ENCODE data around the gene PIK3R2. TPM values are rescaled to one million over a fixed set of nuclear protein-coding genes. Genes with fewer than 3 reads are reported as not detected.
"Not testable (repeated sequence)": the region's sequence is repeated elsewhere in the genome, so short reads cannot be mapped to it uniquely, and the experiment has no call there.

The PIK3R2 gene
- total RNA-seq = 13.9 and 16.6 TPM in 2 replicates

DNA sequence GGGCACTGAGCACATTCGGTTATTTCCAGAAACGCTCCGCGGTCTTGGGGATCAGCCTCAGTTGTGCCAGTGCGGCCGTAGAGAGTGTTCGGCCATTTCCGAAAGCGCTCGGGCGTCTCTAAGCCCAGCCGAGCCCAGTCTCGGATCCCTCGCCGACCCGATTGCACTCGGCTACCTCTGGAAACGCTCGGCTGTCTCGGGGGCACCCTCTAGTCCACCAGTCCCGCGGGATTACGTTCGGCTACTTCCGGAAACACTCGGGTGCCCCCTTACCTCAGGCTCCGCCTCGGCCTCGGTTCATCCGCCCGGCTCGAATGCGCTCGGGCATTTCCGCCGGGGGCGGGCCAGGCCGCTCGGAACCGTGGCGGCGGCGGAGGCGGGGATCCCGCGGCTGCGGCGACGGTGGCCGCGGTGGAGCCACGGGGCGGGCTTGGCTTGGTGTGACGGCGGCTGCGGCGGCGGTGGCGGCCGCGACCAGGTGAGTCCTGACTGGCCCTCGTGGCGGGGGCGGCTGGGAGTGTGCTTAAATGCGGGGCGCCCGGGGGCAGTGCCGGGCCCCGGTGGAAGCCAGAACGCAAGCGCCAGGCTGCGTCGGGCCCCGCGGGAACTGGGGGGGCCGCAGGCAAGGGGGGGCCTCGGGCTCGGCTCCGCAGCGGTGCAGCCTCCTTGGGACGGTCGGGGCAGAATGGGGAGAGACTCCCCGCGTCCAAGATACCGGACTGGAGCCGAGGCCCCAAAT lies at the start of gene PIK3R2:
PIK3R2 (plus strand) TSS at position 347 of the 739 bp plus-strand sequence. CDS start 2,717 bp downstream, outside the sequence.
- intact Hi-C loops (cut with micrococcal nuclease) = loop anchor here (1.0 to 5.0 kb wide), 5 partner anchors 8 to 146 kb away; partner anchors contain the start of gene ARRDC2

DNA sequence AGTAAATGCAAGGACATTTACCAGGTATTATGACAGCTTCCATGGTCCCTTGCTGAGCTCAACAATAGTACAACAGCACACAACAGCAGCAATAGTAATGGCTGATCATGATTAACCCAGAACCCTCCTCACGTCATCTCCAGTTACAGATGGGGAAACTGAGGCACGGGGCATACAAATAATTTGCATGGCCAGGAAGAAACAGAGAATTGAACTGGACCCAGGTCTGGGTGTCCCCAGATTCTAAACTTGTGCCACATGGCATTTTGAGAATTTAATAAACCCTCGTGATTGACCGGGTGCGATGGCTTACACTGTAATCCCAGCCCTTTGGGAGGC lies 48.2 kb upstream of the PIK3R2 start:
- intact Hi-C loops (cut with micrococcal nuclease) = no loop called here

- intact Hi-C loops (cut with micrococcal nuclease) = not testable (repeated sequence)
Measured at GRCh38 chr19:18105259-18105658, 47.7 kb upstream of the PIK3R2 start.

DNA sequence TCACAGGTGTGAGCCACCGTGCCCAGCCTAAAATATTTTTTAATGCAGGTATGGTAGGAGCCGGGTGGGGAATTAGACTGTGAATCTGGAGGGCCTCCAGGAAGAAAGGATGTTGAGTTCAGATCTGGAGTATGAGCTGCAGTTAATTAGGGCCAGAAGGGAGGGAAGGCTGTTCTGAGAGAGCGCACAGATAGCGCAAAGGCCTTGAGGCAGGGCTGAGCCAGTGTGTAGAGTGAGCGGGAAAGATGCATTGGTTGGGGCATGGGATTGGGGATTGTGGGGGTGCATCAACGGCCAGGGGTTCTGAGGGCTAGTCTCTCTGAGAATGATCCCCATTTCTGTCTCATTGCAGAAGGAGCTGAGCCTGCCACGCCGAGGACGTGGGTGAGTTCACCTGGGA lies 45.7 kb upstream of the PIK3R2 start:
- intact Hi-C loops (cut with micrococcal nuclease) = no loop called here

GRCh38 chr19:18108897-18109296 lies 44.1 kb upstream of the PIK3R2 start:
- intact Hi-C loops (cut with micrococcal nuclease) = no loop called here

DNA sequence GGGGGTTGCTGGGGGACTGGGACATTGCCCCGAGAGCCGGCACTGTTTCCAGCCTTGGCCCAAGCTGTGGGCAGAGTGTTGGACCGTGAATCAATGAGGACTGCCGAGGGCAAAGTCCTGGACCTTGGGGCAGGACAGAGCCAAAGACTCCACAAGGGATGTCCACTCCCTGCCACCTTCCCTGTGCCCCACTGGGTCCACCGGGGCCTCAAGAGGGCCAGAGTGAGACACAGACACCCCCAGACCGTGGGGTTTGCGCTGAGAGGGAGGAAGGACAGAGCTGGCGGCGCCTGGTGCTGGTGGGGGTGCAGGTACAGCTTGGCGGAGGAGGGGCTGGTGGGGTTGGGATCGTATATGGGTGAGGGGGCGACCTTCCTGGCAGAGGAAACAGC lies 43.6 kb upstream of the PIK3R2 start:
- intact Hi-C loops (cut with micrococcal nuclease) = no loop called here

GRCh38 chr19:18109733-18110608 lies 43.0 kb upstream of the PIK3R2 start:
- intact Hi-C loops (cut with micrococcal nuclease) = loop anchor here (5.0 kb wide), 1 partner anchor 142 kb away; no protein-coding TSS in a partner anchor

- intact Hi-C loops (cut with micrococcal nuclease) = loop anchor here (5.0 kb wide), 1 partner anchor 142 kb away; no protein-coding TSS in a partner anchor
Measured at GRCh38 chr19:18110609-18111232, 42.2 kb upstream of the PIK3R2 start.

- intact Hi-C loops (cut with micrococcal nuclease) = loop anchor here (1.0 to 5.0 kb wide), 3 partner anchors 39 to 139 kb away; no protein-coding TSS in a partner anchor
Measured at GRCh38 chr19:18112989-18113478, 39.9 kb upstream of the PIK3R2 start.

- intact Hi-C loops (cut with micrococcal nuclease) = loop anchor here (1.0 to 5.0 kb wide), 3 partner anchors 38 to 138 kb away; no protein-coding TSS in a partner anchor
Measured at GRCh38 chr19:18113827-18114226, 39.1 kb upstream of the PIK3R2 start.

GRCh38 chr19:18114483-18114882 lies 38.5 kb upstream of the PIK3R2 start:
- intact Hi-C loops (cut with micrococcal nuclease) = loop anchor here (5.0 kb wide), 1 partner anchor 138 kb away; no protein-coding TSS in a partner anchor

DNA sequence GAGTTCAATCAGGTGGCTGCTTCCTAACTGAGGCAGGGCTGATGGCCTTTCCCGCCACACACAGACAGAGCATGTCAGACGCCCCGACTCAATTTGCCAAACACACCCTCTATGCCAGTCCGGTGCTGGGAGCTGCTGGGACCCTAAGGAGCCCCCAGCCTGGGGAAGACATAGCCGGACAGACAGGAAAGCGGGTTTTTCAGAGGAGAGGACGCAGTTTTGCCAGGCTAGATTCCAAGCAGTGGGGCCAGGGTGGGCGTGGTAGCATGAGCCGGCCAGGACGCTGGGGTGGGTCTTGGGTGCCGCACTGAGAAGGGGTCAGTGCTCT lies 35.6 kb upstream of the PIK3R2 start:
- intact Hi-C loops (cut with micrococcal nuclease) = loop anchor here (5.0 kb wide), 1 partner anchor 110 kb away; the partner anchor contains the start of gene ARRDC2

DNA sequence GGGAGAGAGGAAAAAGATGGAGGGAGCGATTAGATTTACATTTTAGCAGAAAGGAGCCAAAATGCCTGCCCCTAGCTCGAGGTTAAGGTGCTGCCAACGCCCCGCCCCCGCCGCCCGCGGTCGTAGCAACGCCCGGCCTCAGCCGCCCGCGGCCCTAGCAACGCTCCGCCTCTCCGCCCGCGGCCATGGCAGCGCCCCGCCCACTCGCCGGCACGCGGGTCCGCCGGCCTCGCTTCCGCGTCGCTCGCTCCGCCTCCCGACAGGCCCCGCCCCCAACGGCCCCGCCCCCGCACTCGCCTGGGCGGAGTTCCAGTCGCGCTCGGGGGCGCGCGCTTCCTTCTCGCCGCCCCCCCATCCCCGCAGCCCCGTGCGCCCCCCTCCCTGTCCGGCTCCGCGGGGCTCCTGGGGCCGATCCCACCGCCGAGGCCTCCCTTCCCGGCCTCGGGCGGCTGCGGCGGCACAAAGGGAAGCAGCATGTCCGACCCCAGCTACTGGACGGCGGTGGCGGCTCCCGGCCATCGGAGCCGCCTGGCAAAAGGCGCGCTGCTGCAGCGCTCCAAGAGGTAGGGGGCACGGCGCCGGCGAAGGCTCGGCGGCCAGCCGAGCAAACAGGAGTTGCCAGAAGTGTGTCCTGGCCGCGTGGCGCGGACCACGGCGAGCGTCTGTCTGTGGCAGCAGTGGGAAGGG lies 35.1 kb upstream of the PIK3R2 start:
- intact Hi-C loops (cut with micrococcal nuclease) = loop anchor here (2.0 to 5.0 kb wide), 3 partner anchors 29 to 111 kb away; partner anchors contain the start of genes ARRDC2 and MPV17L2

DNA sequence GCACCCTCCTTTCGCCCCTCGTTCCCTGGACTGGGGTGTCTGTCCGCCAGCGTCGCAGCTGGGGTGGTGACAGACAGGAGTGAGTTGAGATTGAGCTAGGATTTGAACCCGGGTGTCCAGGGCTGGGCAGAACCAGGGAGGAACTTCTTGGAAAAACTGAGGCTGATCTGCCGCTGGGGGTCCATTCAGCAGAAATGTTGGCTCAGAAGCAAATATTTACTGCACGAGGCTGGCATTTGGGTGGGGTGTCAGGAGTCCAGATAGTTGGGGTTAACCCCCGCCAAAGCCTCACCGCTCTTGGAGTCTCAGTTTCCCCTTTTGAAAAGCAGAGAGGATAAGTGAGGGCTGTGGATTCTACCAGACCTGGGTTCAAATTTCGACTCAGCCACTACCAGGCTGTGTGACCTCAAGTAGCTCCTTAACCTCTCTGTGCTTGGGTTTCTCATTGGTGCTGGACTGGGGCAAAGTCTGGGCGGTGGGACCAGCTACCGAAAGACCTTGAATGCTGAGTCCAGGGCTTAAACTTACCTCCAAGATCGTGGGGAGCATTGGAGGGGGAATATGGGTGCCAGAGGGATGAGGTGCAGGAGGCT lies 34.4 kb upstream of the PIK3R2 start:
- intact Hi-C loops (cut with micrococcal nuclease) = loop anchor here (1.0 to 5.0 kb wide), 4 partner anchors 30 to 111 kb away; partner anchors contain the start of genes ARRDC2 and MPV17L2

DNA sequence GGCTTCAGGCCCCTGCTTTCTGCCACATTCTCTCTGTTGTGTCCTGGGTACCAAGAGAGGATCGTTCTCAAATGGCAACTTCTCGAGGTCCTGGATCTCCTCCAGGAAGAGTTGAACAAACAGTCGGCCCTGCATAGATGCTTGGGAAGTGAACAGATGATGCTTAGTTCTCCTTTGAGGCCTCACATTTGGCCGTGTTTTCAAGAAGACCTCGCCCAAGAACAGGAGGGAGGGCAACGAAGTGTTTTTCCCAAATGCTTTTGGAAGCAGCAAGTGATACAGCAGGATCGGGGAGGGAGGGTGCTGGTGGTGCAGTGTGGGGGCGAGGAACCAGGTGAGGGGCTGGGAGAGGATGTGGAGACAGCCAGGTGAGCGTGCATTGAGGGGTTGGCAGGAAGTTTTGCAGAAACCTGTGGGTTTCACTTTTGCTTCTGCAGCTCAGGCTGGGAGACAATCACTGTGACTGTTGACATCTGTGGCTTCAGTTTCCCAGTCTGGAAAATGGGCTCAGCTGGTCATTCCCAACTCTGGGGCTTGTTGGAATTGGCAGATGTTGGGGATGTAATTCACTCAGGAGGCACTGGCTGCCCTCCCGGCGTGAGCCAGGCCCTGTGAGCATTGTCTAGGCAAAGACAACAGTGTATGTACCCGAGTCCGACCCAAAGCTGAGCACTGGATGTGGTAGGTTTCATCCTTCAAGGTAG lies 33.8 kb upstream of the PIK3R2 start:
- intact Hi-C loops (cut with micrococcal nuclease) = loop anchor here (1.0 to 5.0 kb wide), 4 partner anchors 30 to 112 kb away; partner anchors contain the start of genes ARRDC2 and MPV17L2

DNA sequence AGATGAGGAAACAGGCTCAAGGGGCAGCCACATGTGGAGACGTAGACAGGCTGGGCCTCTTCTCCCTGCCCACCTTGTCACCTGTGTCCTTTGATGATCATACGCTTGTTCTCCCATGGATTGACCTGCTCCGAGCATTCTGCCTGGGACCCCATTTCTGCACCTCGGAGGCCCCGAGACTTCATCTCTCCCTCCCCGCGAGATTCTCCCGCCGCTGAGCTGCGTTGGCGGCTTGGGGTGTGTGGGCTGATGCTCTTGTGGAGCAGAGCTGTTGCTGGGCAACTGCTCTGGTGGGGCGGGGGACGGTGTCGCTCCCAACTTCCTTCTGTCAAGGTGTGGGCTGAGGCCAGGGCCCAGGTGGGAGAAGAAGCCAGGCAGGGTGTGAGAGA lies 33.3 kb upstream of the PIK3R2 start:
- intact Hi-C loops (cut with micrococcal nuclease) = loop anchor here (1.0 to 5.0 kb wide), 4 partner anchors 31 to 112 kb away; partner anchors contain the start of genes ARRDC2 and MPV17L2

DNA sequence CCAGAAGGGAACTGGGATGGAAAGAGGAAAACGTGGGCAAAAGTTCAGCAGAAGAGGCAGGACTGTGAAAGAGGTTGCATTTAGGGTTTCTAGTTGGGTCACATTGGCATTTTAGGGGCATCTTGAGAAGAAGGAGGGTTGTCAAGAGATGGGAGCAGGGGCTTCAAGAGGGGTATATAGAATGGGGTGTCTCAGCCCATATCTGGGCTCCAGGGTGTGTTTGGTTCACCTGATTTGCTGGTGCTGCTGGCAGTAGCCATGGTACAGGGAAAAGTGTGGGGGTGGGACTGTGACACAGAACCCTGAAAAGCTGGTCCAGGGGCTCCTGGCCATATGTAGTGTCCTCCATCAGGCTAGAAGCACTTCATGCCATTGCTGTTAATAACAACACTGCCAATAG lies 32.8 kb upstream of the PIK3R2 start:
- intact Hi-C loops (cut with micrococcal nuclease) = no loop called here

DNA sequence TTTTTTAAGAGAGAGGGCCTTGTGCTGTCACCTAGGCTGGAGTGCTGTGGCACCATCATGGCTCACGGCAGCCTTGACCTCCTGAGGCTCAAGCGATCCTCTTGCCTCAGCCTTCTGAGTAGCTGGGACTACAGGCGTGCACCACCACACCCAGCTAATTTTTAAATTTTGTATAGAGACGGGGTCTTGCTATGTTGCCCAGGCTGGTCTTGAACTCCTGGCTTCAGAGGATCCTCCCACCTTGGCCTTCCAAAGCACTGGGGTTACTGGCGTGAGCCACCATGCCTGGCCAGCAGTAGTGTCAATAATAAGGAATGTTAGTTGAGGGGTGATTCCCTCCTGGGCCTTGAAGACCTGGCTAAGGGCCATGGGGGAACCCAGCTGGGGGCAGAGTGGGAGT lies 31.8 kb upstream of the PIK3R2 start:
- intact Hi-C loops (cut with micrococcal nuclease) = no loop called here

DNA sequence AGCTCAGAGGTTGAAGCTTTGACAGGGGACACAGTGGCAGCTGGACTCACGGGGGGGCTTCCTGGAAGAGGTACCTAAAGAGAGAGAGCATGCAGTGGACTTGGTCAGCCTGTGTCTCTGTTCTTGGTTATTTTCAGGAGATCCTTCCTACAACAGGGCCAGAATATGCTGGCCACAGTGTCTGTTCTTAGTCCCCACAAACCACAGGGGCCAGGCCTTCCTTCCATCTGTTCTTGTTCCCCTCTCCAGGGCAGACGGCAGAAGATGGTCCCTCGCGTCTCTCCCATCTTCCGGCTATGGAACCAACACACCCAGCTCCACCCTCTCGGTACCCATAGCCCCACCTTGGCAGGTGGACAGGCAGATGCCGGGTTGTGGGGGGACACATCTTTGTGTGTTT lies 30.5 kb upstream of the PIK3R2 start:
- intact Hi-C loops (cut with micrococcal nuclease) = no loop called here
